Duodenal mucosa (tissue), 2 donors: ENCODE measurements around the gene NFASC.

Source experiments
- H3K27ac ChIP-seq: one replicate; pipeline ENCODE4 v1.7.0; 2013; ENCODE audit warnings: low read depth, low read length
- H3K27me3 ChIP-seq, 2 donors: one replicate each; pipeline ENCODE4 v1.7.0; 2013; ENCODE audit warnings: low read length in 2 of 2, control low read depth in 1 of 2; ENCODE audit not compliant: insufficient read depth in 2 of 2, control insufficient read depth in 1 of 2
- H3K36me3 ChIP-seq, 2 donors: one replicate each; pipeline ENCODE4 v1.7.0; 2013; ENCODE audit warnings: low read length in 2 of 2, control low read depth in 1 of 2; ENCODE audit not compliant: insufficient read depth in 2 of 2, control insufficient read depth in 1 of 2
- H3K4me1 ChIP-seq, 2 donors: one replicate each; pipeline ENCODE4 v1.7.0; 2013; ENCODE audit warnings: low read length in 2 of 2, control low read depth in 1 of 2; ENCODE audit not compliant: insufficient read depth in 2 of 2, control insufficient read depth in 1 of 2
- H3K4me3 ChIP-seq, 2 donors: one replicate each; pipeline ENCODE4 v1.7.0; 2013; ENCODE audit warnings: low read length in 2 of 2, low read depth in 1 of 2
- H3K9ac ChIP-seq, 2 donors: one replicate each; pipeline ENCODE4 v1.7.0; 2013; ENCODE audit warnings: low read length in 2 of 2, low read depth in 1 of 2
- H3K9me3 ChIP-seq, 2 donors: one replicate each; pipeline ENCODE4 v1.7.0; 2013; ENCODE audit warnings: low read length in 2 of 2, control low read depth in 1 of 2; ENCODE audit not compliant: control insufficient read depth in 1 of 2

NFASC gene

GRCh38 chr1:204962742-204963632 lies 92.3 kb downstream of the NFASC start:
- H3K27ac ChIP-seq, result no peak overlapping the region
- no peak overlapping the region for H3K4me3 ChIP-seq
- H3K4me1 ChIP-seq, result no peaks in the 10 kb centered on the region
- H3K36me3 ChIP-seq, result no peaks in the 10 kb centered on the region
- H3K27me3 ChIP-seq, result peaks cover 0 to 9% of the 10 kb centered on the region in 2 donors
- no peak overlapping the region for H3K9ac ChIP-seq
- no peaks in the 10 kb centered on the region for H3K9me3 ChIP-seq

GRCh38 chr1:204967451-204967850 lies 96.8 kb downstream of the NFASC start:
- Histone ChIP-seq H3K27ac (no peak overlapping the region), H3K4me3 (no peak overlapping the region), H3K9ac (no peak overlapping the region), H3K4me1 (no peaks in the 10 kb centered on the region), H3K9me3 (no peaks in the 10 kb centered on the region), H3K27me3 (peaks cover 0 to 10% of the 10 kb centered on the region in 2 donors), H3K36me3 (no peaks in the 10 kb centered on the region)

GRCh38 chr1:204968135-204968534 lies 97.5 kb downstream of the NFASC start:
- Histone ChIP-seq H3K27me3 (peaks cover 0 to 10% of the 10 kb centered on the region in 2 donors), H3K9ac (no peak overlapping the region), H3K27ac (no peak overlapping the region), H3K36me3 (no peaks in the 10 kb centered on the region), H3K4me1 (no peaks in the 10 kb centered on the region), H3K4me3 (no peak overlapping the region), H3K9me3 (no peaks in the 10 kb centered on the region)

GRCh38 chr1:204968951-204969350 lies 98.3 kb downstream of the NFASC start:
- Histone ChIP-seq H3K9ac (no peak overlapping the region), H3K27me3 (peaks cover 0 to 10% of the 10 kb centered on the region in 2 donors), H3K9me3 (no peaks in the 10 kb centered on the region), H3K27ac (no peak overlapping the region), H3K4me3 (no peak overlapping the region), H3K36me3 (no peaks in the 10 kb centered on the region), H3K4me1 (no peaks in the 10 kb centered on the region)

- H3K27me3 ChIP-seq, result peaks cover 0 to 6% of the 10 kb centered on the region in 2 donors
- H3K9ac ChIP-seq, result no peak overlapping the region
- H3K4me1 ChIP-seq, result no peaks in the 10 kb centered on the region
- H3K9me3 ChIP-seq, result no peaks in the 10 kb centered on the region
- H3K4me3 ChIP-seq, result no peak overlapping the region
- no peaks in the 10 kb centered on the region for H3K36me3 ChIP-seq
- H3K27ac ChIP-seq, result no peak overlapping the region
Measured at GRCh38 chr1:204970937-204971336, 100.3 kb downstream of the NFASC start.

- H3K27me3 ChIP-seq, result peaks cover 0 to 10% of the 10 kb centered on the region in 2 donors
- no peak overlapping the region for H3K4me3 ChIP-seq
- H3K9me3 ChIP-seq, result no peaks in the 10 kb centered on the region
- no peak overlapping the region for H3K27ac ChIP-seq
- H3K9ac ChIP-seq, result no peak overlapping the region
- H3K36me3 ChIP-seq, result no peaks in the 10 kb centered on the region
- H3K4me1 ChIP-seq, result no peaks in the 10 kb centered on the region
Measured at GRCh38 chr1:204971517-204972336, 101.1 kb downstream of the NFASC start.

- H3K4me3 ChIP-seq, result no peak overlapping the region
- no peaks in the 10 kb centered on the region for H3K9me3 ChIP-seq
- no peaks in the 10 kb centered on the region for H3K4me1 ChIP-seq
- H3K27me3 ChIP-seq, result peaks cover 0 to 10% of the 10 kb centered on the region in 2 donors
- no peak overlapping the region for H3K9ac ChIP-seq
- no peak overlapping the region for H3K27ac ChIP-seq
- H3K36me3 ChIP-seq, result no peaks in the 10 kb centered on the region
Measured at GRCh38 chr1:204972426-204972825, 101.8 kb downstream of the NFASC start.

GRCh38 chr1:204973449-204973848 lies 102.8 kb downstream of the NFASC start:
- H3K9ac ChIP-seq, result no peak overlapping the region
- H3K4me3 ChIP-seq, result no peak overlapping the region
- no peak overlapping the region for H3K27ac ChIP-seq
- peaks cover 0 to 8% of the 10 kb centered on the region in 2 donors for H3K27me3 ChIP-seq
- H3K4me1 ChIP-seq, result no peaks in the 10 kb centered on the region
- no peaks in the 10 kb centered on the region for H3K9me3 ChIP-seq
- no peaks in the 10 kb centered on the region for H3K36me3 ChIP-seq

GRCh38 chr1:204974327-204974726 lies 103.7 kb downstream of the NFASC start:
- H3K9ac ChIP-seq, result no peak overlapping the region
- H3K36me3 ChIP-seq, result no peaks in the 10 kb centered on the region

GRCh38 chr1:204975021-204975420 lies 104.4 kb downstream of the NFASC start:
- Histone ChIP-seq H3K9ac (no peak overlapping the region), H3K27ac (no peak overlapping the region), H3K4me3 (no peak overlapping the region), H3K9me3 (no peaks in the 10 kb centered on the region), H3K36me3 (no peaks in the 10 kb centered on the region), H3K4me1 (no peaks in the 10 kb centered on the region), H3K27me3 (peaks cover 0 to 5% of the 10 kb centered on the region in 2 donors)

More at GRCh38 chr1:204974327-204974726, 103.7 kb downstream of the NFASC start:
- H3K4me3 ChIP-seq, result no peak overlapping the region
- peaks cover 0 to 5% of the 10 kb centered on the region in 2 donors for H3K27me3 ChIP-seq
- no peak overlapping the region for H3K27ac ChIP-seq
- no peaks in the 10 kb centered on the region for H3K9me3 ChIP-seq
- no peaks in the 10 kb centered on the region for H3K4me1 ChIP-seq
